Fibroblast of gingiva (primary cell): ENCODE data around the gene ONECUT3.

Experiments used
- DNase-seq: peaks from one replicate; pipeline ENCODE4 v3.0.0-alpha.2; 2011; ENCODE audit warnings: low read depth

The ONECUT3 gene

GRCh38 chr19:1739960-1740629 is 13.2 kb upstream of the ONECUT3 start:
- no peak for DNase-seq

- DNase-seq: no peak
These were observed 10.2 kb upstream of the ONECUT3 start for GRCh38 chr19:1742989-1743696.

- no peak for DNase-seq
These were observed 9.1 kb upstream of the ONECUT3 start for GRCh38 chr19:1744133-1744665.

DNA sequence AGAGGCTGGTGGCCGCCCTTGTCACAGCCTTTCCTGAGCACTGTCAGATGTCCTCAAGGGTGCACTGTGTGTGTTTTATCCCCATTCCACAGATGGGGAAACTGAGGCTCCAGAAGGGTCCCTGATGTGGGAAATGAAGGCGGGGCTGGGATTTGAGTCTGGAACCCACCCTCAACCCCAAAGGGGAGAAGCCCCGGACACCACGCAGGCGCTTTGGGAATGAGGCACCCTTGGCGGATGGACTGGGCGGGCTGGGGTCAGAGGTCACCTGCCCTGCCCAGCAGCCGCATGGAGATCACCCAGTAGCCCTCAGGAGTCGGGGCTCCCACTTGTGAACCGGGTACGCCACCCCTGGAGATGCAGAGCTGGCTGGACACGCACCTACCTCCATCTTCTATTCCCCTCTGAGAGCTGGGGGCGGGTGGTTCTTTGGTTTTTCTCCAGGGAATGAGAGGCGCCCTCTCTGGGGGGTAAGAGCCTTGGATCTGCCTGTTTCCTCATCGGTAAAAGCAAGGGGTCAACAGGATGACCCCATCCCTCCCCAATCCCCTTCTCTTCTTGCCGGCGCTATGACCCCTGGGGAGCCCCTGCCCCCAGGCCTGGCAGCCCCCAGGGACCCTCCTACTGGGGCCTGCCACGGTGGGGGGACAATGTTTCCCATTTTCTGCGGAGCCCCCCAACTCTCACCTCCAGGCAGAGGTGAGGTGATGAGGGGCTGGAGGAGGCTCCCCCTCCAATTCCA is 8.3 kb upstream of the ONECUT3 start:
- DNase-seq: no peak

DNA sequence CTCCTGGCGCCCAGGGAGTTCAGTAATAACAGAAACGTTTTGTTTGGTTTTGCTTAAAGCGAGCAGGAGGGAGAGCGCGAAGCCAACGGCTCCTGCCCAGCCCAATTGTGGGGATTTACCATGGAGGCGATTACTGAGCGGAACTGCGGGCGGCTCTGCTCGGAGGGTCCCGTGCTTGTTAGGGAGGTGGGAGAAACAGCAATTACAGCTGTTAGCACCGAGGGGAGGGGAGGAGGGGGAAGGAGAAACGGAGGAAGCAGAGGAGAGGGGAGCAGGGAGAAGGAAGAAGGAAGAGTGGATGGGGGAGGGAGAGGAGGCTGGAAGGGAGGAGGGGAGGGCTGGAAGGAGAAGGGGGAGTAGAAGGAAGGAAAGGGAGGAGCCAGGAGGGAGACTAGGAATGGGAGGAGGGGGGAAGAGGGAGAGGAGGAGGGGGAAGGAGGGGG is 7.7 kb upstream of the ONECUT3 start:
- DNase-seq: no peak

- DNase-seq: no peak
These were observed 6.7 kb upstream of the ONECUT3 start for GRCh38 chr19:1746401-1747284.

- DNase-seq: no peak
These were observed 5.8 kb upstream of the ONECUT3 start for GRCh38 chr19:1747285-1748114.

GRCh38 chr19:1748115-1748872 is 5.0 kb upstream of the ONECUT3 start:
- DNase-seq: no peak

- no peak for DNase-seq
These were observed 4.4 kb upstream of the ONECUT3 start for GRCh38 chr19:1748873-1749341.

- DNase-seq: no peak
These were observed 3.6 kb upstream of the ONECUT3 start for GRCh38 chr19:1749373-1750342.

DNA sequence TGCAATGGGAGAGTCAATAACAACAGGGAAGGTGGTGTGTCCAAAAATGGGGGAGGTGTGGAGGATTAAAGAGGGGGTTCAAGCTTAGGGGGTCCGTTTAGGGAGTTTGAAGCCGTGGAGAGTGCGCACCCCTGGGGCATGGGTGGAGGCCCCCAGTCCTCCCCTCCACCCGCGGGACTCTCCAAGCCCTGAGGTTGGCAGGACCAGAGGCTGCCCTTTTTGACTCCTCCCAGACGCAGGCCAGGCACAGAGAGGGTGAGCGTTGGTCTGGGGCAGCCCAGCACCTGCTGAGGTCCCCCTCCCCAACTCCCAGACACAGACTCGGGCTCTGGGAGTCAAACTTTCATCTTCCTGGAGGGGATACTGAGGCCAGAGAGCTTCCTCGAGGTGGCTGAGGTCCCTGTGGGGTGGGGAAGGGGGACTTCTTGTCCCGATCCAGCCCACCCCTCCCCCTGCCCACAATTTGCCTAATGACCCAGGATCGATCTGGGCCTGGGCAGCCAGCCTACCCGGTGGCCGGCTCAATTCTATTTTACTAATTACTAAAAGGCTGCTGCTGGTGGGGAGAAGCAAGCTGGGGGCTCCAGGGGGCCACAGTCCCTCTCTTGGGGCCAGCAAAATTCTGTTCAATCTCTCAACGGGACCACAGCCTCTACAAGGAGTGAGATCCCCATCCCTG is 2.8 kb upstream of the ONECUT3 start:
- DNase-seq: no peak

GRCh38 chr19:1751367-1752008 is 1.8 kb upstream of the ONECUT3 start:
- no peak for DNase-seq

GRCh38 chr19:1752009-1752756 is 1.1 kb upstream of the ONECUT3 start:
- no peak for DNase-seq

DNA sequence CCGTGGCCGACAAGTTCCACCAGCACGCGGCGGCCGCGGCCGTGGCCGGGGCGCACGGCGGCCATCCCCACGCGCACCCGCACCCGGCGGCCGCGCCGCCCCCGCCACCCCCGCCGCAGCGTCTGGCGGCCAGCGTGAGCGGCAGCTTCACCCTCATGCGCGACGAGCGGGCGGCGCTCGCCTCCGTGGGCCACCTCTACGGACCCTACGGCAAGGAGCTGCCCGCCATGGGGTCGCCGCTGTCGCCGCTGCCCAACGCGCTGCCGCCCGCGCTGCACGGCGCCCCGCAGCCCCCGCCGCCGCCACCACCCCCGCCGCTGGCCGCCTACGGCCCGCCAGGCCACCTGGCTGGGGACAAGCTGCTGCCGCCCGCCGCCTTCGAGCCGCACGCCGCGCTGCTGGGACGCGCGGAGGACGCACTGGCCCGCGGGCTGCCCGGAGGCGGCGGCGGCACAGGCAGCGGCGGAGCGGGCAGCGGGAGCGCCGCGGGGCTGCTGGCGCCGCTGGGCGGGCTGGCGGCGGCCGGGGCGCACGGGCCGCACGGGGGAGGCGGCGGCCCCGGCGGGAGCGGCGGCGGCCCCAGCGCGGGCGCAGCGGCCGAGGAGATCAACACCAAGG is 821 bp downstream of the ONECUT3 start:
- no peak for DNase-seq

- no peak for DNase-seq
These were observed 1.5 kb downstream of the ONECUT3 start for GRCh38 chr19:1754636-1755466.
